SK-N-MC (cell line): Measurements from ENCODE around the gene MCM9.

Source experiments
- DNase-seq: peaks from one replicate; pipeline ENCODE4 v3.0.0-alpha.2; 2011; ENCODE audit warnings: low read depth, low spot score
- H3K27ac ChIP-seq: fragments of 200-600 bp; sonication (generic); 2 replicates; pipeline ENCODE4 v1.5.1; 2016; ENCODE audit warnings: mixed run types
- H3K36me3 ChIP-seq: fragments of 200-600 bp; sonication (generic); 2 replicates; pipeline ENCODE4 v1.6.1; 2017; ENCODE audit warnings: antibody characterized with exemption, low read length, mixed read lengths; ENCODE audit not compliant: insufficient read depth
- H3K4me3 ChIP-seq: fragments of 200-600 bp; sonication (generic); 2 replicates; pipeline ENCODE4 v1.5.1; 2016
- H3K9ac ChIP-seq: fragments of 200-600 bp; sonication (generic); 2 replicates; pipeline ENCODE4 v1.8.0; 2017; ENCODE audit warnings: mixed run types, mixed read lengths; ENCODE audit not compliant: insufficient read length
- H3K9me3 ChIP-seq: fragments of 200-600 bp; sonication (generic); 2 replicates; pipeline ENCODE4 v1.6.1; 2017; ENCODE audit warnings: low read depth, mild to moderate bottlenecking, antibody characterized with exemption, low read length, moderate library complexity, mixed read lengths
- EZH2 ChIP-seq: fragments of 200-600 bp; sonication (generic); IDR thresholded peaks from one replicate; pipeline ENCODE4 v1.6.1; 2017; ENCODE audit warnings: antibody characterized with exemption
- FOXP2 ChIP-seq: optimal IDR thresholded peaks from 2 replicates; pipeline ENCODE3; 2011; ENCODE audit warnings: mild to moderate bottlenecking, moderate library complexity; ENCODE audit not compliant: insufficient read depth; ENCODE audit errors: extremely low read length, control extremely low read depth
- POLR2AphosphoS5 ChIP-seq: IDR thresholded peaks from 2 replicates; pipeline ENCODE4 v1.6.1; 2012; ENCODE audit warnings: mild to moderate bottlenecking, low read depth, low read length, borderline replicate concordance

Gene MCM9

GRCh38 chr6:118934461-118935330, at the start of gene MCM9:
TSS of gene MCM9 (minus strand) at chr6:118935159. CDS start at chr6:118931723, 3,436 bp downstream.
- H3K27ac ChIP-seq = peak within 1 kb of the TSS; percentile 88
- TF ChIP-seq EZH2 (no peak), POLR2AphosphoS5 (peak; percentile 67)
- peak within 1 kb of the TSS; percentile 88 for H3K4me3 ChIP-seq
- H3K9me3 ChIP-seq = no peaks in the 10 kb centered on the region
- DNase-seq = peak; percentile 18
- peaks cover 26% of the 10 kb centered on the region for H3K36me3 ChIP-seq
- peak within 1 kb of the TSS; percentile 94 for H3K9ac ChIP-seq

GRCh38 chr6:118984342-118984741, 49.4 kb upstream of the MCM9 start:
- no peaks in the 10 kb centered on the region for H3K9me3 ChIP-seq
- no peak overlapping the region for H3K27ac ChIP-seq
- no peak for TF ChIP-seq FOXP2
- no peak for TF ChIP-seq POLR2AphosphoS5
- no peak for TF ChIP-seq EZH2
- no peak overlapping the region for H3K4me3 ChIP-seq
- no peak for DNase-seq
- no peaks in the 10 kb centered on the region for H3K36me3 ChIP-seq
- no peak overlapping the region for H3K9ac ChIP-seq

- no peak overlapping the region for H3K4me3 ChIP-seq
- 0 out of 2 replicates have a peak, but pooled peaks cover 6% of the 10 kb centered on the region for H3K36me3 ChIP-seq
- TF ChIP-seq EZH2 = no peak
- no peak for TF ChIP-seq POLR2AphosphoS5
- no peak for TF ChIP-seq FOXP2
- H3K9me3 ChIP-seq = no peaks in the 10 kb centered on the region
- H3K9ac ChIP-seq = no peak overlapping the region
- DNase-seq = no peak
- no peak overlapping the region for H3K27ac ChIP-seq
Measured at GRCh38 chr6:118982575-118982911, 47.6 kb upstream of the MCM9 start.

GRCh38 chr6:118981884-118982574, 47.1 kb upstream of the MCM9 start:
- Histone ChIP-seq H3K27ac (no peak overlapping the region), H3K4me3 (no peak overlapping the region), H3K9me3 (no peaks in the 10 kb centered on the region), H3K9ac (no peak overlapping the region), H3K36me3 (0 out of 2 replicates have a peak, but pooled peaks cover 6% of the 10 kb centered on the region)
- DNase-seq = no peak
- TF ChIP-seq FOXP2 (no peak), POLR2AphosphoS5 (no peak), EZH2 (no peak)

- Histone ChIP-seq H3K9ac (no peak overlapping the region), H3K9me3 (no peaks in the 10 kb centered on the region), H3K36me3 (0 out of 2 replicates have a peak, but pooled peaks cover 6% of the 10 kb centered on the region), H3K27ac (no peak overlapping the region), H3K4me3 (no peak overlapping the region)
- peak; percentile 85 for DNase-seq
- TF ChIP-seq POLR2AphosphoS5 = no peak
- TF ChIP-seq FOXP2 = no peak
Measured at GRCh38 chr6:118980063-118980462, 45.1 kb upstream of the MCM9 start.

GRCh38 chr6:118974790-118975189, 39.8 kb upstream of the MCM9 start:
- TF ChIP-seq FOXP2 (no peak), POLR2AphosphoS5 (no peak), EZH2 (no peak)
- H3K27ac ChIP-seq = 0 out of 2 replicates have a peak overlapping the region, but pooled peaks have one; percentile 44
- DNase-seq = no peak
- H3K36me3 ChIP-seq = 0 out of 2 replicates have a peak, but pooled peaks cover 6% of the 10 kb centered on the region
- no peaks in the 10 kb centered on the region for H3K9me3 ChIP-seq
- H3K9ac ChIP-seq = no peak overlapping the region
- no peak overlapping the region for H3K4me3 ChIP-seq

- no peak for DNase-seq
- Histone ChIP-seq H3K9ac (no peak overlapping the region), H3K27ac (no peak overlapping the region), H3K36me3 (no peaks in the 10 kb centered on the region), H3K4me3 (no peak overlapping the region), H3K9me3 (no peaks in the 10 kb centered on the region)
- TF ChIP-seq EZH2 = no peak
Measured at GRCh38 chr6:118971682-118972081, 36.7 kb upstream of the MCM9 start.

GRCh38 chr6:118970866-118971265, 35.9 kb upstream of the MCM9 start:
- no peak for DNase-seq
- H3K4me3 ChIP-seq = no peak overlapping the region
- no peaks in the 10 kb centered on the region for H3K9me3 ChIP-seq
- no peaks in the 10 kb centered on the region for H3K36me3 ChIP-seq
- TF ChIP-seq EZH2 (no peak), POLR2AphosphoS5 (no peak), FOXP2 (no peak)
- no peak overlapping the region for H3K9ac ChIP-seq
- no peak overlapping the region for H3K27ac ChIP-seq

GRCh38 chr6:118968416-118968815, 33.5 kb upstream of the MCM9 start:
- H3K27ac ChIP-seq = no peak overlapping the region
- TF ChIP-seq EZH2 (no peak), FOXP2 (no peak), POLR2AphosphoS5 (no peak)
- no peak overlapping the region for H3K9ac ChIP-seq
- no peaks in the 10 kb centered on the region for H3K36me3 ChIP-seq
- no peak overlapping the region for H3K4me3 ChIP-seq
- DNase-seq = no peak
- no peaks in the 10 kb centered on the region for H3K9me3 ChIP-seq
